HG02884 (cell line): ENCODE data around the gene ADA.

Experiments
- ATAC-seq: cut with Tn5 transposase; IDR thresholded peaks from one replicate; pipeline ENCODE4 v1.9.1; 2021; ENCODE audit warnings: mild to moderate bottlenecking, moderate library complexity; ENCODE audit not compliant: unreplicated experiment

ADA gene

GRCh38 chr20:44583157-44583556, 68.3 kb downstream of the ADA start:
- ATAC-seq: no peak

DNA sequence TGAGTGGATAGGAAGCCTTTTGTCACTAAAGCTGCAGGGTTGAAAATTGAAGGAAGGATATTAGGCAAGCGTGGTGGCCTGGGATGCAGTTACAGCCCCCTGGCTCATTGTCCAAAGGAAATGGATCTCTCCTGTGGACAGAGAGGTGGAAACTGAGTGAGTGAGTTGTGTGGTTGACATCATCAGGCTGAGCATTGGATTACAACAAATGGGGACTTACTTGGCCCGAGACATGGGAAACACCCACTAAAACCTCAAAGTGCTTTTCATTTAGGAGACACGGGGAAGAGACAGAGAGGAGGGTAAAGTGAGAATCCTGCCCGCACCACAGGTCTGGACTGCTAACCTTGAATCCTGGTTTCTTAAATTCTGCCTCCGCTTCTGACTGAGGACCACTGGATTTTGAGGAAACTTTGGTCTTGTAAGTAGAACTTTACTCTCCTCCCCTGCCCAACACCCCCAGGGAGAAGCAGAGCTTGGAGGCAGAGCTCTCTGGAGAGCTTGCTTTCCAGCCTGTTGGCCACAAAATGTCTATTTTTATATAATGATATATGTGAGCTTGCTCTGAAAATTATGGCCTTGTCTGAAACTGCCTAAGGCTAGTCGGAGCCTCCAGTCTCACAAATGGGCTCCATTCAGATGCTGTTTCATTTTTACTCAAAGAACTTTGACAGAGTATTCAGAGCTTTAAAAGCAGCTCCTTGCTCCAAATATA, 69.0 kb downstream of the ADA start, which contains the start of gene PKIG:
Gene PKIG, plus strand, starts transcription at position 269 of the 715 bp plus-strand sequence. CDS start 31,978 bp downstream, outside the sequence.
- ATAC-seq: no peak

- ATAC-seq: no peak
Measured at GRCh38 chr20:44581515-44581914, 70.0 kb downstream of the ADA start.

DNA sequence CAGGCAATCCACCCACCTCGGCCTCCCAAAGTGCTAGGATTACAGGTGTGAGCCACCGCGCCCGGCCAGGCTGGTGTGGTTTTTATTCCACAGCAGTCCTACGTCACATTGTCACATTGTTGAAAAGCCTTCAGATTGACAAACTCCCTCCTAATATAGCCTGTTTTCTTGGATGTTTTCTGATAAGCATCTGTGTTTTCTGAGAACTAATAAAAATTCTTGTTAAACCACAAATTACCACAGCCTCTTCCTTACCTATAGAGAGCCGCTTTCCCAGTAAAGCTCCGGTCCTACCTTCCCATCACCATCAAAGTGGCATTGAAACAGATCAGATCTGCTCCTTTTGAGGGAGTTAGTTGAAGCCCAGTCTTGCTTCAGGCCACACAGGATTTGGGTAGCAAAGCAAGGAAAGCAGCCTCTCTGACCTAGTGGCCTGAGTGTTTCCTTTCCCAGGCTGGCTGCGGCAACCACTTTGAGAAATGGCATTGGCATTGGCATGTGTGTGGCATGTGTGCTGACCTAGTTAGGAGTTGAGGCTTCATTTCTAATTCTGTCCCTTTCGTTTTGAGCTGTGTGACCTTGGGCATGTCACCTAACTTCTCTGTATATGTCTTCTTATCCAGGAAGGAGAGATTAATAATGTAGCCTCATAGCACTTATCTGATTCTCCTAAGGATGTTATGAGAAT, 70.8 kb downstream of the ADA start:
- no peak for ATAC-seq

DNA sequence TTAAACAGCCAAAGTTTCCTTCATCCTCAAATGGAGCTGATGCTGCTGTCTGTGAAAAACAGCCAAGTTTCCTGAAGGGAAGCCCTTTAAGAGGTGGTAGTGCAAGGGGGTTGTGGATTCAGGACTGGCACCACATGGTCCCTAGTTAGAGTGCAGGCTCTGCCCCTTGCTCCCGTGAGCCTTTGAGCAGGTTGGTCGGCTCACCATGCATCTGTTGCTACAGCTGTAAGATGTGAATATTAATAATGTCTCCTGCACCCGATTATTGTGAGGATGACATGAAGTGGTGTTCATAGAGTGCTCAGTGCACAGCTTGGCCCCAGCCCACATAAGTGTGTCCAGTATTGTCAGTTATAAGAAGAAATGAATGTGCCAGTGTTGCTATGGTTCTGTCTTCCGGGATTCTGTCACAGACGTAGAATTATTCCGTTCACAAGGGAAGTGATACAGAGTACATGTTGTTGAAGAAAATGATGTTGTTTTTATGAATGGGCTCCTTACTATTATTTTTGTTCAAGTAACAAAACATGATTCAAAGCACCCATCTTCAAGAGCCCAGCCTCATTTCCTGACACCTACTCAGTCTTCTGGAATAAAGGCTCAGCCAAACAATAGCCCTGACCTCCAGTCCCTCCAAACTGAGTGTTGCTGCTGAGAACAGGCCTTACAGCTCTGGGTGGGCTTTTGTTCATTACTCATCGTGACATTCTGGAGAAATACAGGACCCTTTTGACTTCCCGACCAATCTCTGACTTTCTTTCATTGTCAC, 72.0 kb downstream of the ADA start:
- ATAC-seq: no peak

GRCh38 chr20:44576297-44576696, 75.2 kb downstream of the ADA start:
- ATAC-seq: no peak

DNA sequence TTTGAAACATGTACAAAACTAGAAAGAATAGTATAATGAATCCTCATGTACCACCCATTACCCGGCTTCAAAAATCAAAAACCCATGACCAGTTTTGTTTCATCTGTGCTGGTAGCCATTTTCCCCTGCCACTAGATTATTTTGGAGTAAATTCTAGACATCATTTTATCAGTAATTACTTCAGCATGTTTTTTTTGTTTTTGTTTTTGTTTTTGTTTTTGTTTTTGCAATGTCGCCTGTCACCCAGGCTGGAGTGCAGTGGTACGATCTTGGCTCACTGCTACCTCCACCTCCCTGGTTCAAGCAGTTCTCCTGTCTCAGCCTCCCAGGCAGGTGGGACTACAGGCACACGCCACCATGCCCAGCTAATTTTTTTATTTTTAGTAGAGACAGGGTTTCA, 77.1 kb downstream of the ADA start:
- ATAC-seq: no peak

DNA sequence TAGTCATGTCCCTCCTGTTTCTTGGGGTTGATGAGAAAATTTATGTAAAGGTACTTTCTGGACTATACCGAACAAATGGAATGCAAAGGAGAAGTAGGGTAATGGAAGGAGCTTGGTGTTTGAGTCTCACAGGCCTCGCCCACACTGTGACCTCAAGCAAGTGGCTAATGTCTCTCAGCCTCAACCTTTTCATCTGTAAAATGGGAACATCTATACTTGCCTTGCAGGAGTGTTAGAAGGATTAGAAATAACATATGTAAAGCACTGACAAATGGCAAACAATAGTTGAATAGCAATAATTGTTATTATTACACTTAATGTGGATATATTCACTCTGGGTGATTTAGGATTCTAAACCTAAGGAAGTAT, 78.0 kb downstream of the ADA start:
- no peak for ATAC-seq

DNA sequence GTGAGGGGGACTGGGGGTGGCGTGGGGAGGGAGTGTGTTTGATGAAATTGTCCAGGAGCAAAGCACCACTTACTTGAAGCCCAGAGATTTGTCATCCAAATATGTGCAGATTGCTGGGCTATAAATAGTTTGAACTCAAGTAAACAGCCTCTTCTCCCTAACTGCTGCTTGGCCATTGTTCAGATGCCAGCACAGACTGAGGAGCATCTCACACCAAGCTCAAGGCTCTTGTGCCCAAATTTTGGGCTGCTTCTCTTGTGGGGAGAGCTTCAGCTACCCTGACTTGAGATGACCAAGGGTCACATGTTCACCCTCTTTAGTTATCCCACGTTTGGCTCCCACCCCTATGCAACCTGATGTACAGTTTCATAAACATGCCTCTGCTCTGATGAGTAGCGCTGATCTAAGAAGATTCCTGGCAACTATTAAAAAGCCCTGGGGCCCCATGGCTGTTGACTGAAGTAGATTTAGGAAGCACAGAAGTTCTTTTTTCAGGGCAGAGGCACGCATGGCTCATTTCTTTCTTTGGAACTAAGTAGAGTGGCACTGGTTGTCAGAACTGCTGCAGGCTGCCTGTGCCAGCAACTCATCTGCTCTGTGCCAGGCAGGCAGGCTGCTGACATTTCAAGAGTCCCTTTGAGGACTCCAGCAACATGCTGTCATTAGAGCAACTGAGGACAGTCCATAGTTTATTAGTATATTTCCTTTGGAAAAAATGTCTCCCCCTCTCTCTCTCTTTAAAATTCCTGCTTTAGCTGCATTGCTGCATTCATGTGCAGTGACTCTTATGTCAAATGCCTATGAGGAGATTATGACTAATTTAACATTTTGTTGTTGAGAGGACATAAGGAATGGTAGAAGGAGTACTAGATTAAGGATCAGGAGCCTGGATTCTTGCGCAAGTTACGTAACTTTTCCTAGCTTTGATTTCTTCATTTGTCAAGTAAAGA, 78.7 kb downstream of the ADA start:
- ATAC-seq: no peak

GRCh38 chr20:44571362-44571988, 80.0 kb downstream of the ADA start:
- no peak for ATAC-seq

GRCh38 chr20:44570367-44570766, 81.1 kb downstream of the ADA start:
- ATAC-seq: no peak
